Stimulated activated naive B cell treated with anti-CD40 and anti-IgM and Interleukin-4, amounts not matched to agents 10 μg/mL and 1 μg/mL and 100 μg/mL, for 72 hours (primary cell): ENCODE data around the gene ABCB8.
"Not testable (repeated sequence)": the region's sequence is repeated elsewhere in the genome, so short reads cannot be mapped to it uniquely, and the experiment has no call there.

Experiments used
- ATAC-seq, 2 donors: fragments of 150-1000 bp; cut with Tn5 transposase; replicated peaks; 2 replicates each; pipeline ENCODE4 v1.10.0; 2021; ENCODE audit warnings: moderate library complexity in 1 of 2
- DNase-seq: peaks from one replicate; pipeline ENCODE4 v3.0.0; 2021
- H3K27ac Mint-ChIP-seq: one replicate; pipeline ENCODE4 v1.8.0; 2022; ENCODE audit warnings: mild to moderate bottlenecking, mixed read lengths
- H3K27me3 Mint-ChIP-seq, 2 donors: one replicate each; pipeline ENCODE4 v1.8.0; 2022; ENCODE audit warnings: mixed read lengths in 2 of 2
- H3K36me3 Mint-ChIP-seq, 2 donors: one replicate each; pipeline ENCODE4 v1.8.0; 2022; ENCODE audit warnings: mixed read lengths in 2 of 2, mild to moderate bottlenecking in 1 of 2
- H3K4me1 Mint-ChIP-seq, 2 donors: one replicate each; pipeline ENCODE4 v1.8.0; 2022; ENCODE audit warnings: mixed read lengths in 2 of 2, mild to moderate bottlenecking in 1 of 2
- H3K4me3 Mint-ChIP-seq, 2 donors: one replicate each; pipeline ENCODE4 v1.8.0; 2022; ENCODE audit warnings: mild to moderate bottlenecking in 2 of 2, mixed read lengths in 2 of 2, moderate library complexity in 1 of 2
- H3K9me3 Mint-ChIP-seq, 2 donors: one replicate each; pipeline ENCODE4 v1.8.0; 2022; ENCODE audit warnings: mixed read lengths in 2 of 2, mild to moderate bottlenecking in 1 of 2

Gene ABCB8

DNA sequence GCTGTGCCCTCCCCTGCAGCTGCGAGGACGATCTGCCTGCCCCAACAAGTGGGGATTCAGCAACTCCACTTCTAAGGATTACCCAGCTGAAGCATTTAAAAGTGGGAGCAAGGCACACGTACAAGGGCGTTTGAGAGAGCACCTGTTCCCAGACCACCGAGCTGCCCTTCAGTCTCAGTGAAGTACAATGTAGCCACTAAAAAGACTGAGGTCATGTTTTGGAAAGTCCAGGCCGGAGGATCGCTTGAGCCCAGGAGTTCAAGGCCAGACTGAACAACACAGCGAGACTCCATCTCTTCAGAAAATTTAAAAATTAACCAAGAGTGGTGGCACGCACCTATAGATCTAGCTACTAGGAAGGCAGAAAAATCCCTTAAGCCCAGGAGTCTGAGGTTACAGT, 22.7 kb upstream of the ABCB8 start:
- no peak for DNase-seq
- H3K27me3 Mint-ChIP-seq = peaks cover 16 to 51% of the 10 kb centered on the region in 2 donors
- H3K4me3 Mint-ChIP-seq = no peak overlapping the region
- ATAC-seq = no peak
- no peak overlapping the region for H3K27ac Mint-ChIP-seq
- H3K36me3 Mint-ChIP-seq = no peaks in the 10 kb centered on the region
- H3K9me3 Mint-ChIP-seq = no peaks in the 10 kb centered on the region
- peaks cover 4 to 7% of the 10 kb centered on the region in 2 donors for H3K4me1 Mint-ChIP-seq

DNA sequence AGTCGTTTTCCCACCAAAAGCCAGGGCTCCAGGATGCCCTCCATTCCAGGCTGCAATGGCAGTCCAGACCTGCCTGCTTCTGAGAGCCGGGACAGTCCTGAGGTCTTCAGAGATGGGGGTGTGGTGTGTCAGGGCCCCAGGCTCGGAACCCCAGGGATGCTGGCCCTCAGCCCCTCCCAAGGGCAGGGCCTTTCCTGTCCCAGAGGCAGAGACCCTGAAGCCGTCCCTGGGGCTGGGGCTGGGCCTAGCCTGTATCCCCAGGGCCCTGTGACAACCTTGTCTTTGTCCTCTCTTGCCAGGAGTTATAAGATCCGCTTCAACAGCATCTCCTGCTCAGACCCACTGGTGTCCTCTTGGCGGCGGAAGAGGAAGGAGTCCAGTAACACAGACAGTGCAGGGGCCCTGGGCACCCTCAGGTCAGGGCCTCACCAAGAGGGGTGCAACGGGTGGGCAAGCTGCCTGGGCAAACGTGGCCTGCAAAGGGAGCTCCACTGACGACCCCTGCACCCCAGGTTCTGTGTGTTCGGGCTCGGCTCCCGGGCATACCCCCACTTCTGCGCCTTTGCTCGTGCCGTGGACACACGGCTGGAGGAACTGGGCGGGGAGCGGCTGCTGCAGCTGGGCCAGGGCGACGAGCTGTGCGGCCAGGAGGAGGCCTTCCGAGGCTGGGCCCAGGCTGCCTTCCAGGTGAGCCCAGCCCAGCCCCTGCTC, 21.5 kb upstream of the ABCB8 start:
- Mint-ChIP-seq H3K27ac (no peak overlapping the region), H3K4me1 (peaks cover 9% of the 10 kb centered on the region in 2 donors), H3K4me3 (no peak overlapping the region), H3K36me3 (no peaks in the 10 kb centered on the region), H3K27me3 (peaks cover 13 to 49% of the 10 kb centered on the region in 2 donors), H3K9me3 (no peaks in the 10 kb centered on the region)
- DNase-seq (no peak), ATAC-seq (no peak)

DNA sequence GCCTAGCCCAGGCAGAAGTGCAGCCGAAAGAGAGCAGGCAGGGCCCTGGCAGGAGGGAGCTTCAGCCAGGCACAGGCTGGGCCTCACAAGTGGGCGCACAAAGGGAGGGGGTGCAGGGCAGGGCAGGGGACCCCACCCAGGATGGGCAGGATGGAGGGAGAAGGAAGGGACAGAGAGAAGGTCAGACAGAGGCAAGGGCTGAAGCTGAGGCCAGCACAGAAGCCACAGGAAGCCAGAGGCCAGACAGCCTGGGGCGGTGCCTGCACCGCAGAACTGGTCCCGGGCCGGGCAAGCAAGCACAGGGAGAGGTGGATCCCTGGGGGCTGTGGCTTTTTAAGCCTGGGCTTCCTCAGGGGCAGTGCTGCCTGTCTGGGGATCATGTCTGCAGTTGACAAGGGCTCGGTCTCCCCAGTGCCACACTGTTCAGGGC, 20.8 kb upstream of the ABCB8 start:
- H3K4me3 Mint-ChIP-seq = peak overlapping the region in 1 of 2 donors; percentile 61
- peaks cover 18 to 50% of the 10 kb centered on the region in 2 donors for H3K27me3 Mint-ChIP-seq
- H3K4me1 Mint-ChIP-seq = peaks cover 11% of the 10 kb centered on the region in 2 donors
- H3K9me3 Mint-ChIP-seq = no peaks in the 10 kb centered on the region
- peak overlapping the region; percentile 32 for H3K27ac Mint-ChIP-seq
- H3K36me3 Mint-ChIP-seq = no peaks in the 10 kb centered on the region
- no peak for ATAC-seq
- no peak for DNase-seq

DNA sequence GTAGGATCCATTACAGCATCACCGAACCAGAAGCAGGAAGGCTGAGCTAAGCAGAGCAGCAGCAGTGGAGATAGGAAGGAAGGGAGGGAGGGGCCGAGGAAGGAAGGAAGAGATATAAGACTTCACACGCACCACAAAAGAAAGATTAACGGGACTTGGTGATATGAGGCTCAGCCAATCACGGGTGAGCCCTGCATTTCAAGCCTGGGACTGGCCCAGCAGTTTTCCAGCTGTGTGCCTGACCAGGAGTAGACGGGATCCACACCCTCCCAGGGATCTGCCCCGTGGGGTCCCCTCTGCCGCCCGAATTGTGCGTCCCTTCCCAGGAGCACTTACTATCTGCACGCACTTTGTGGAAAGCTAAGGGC, 20.1 kb upstream of the ABCB8 start:
- H3K4me1 Mint-ChIP-seq = peaks cover 13 to 18% of the 10 kb centered on the region in 2 donors
- peak overlapping the region; percentile 62 to 69 for H3K4me3 Mint-ChIP-seq
- peak overlapping the region; percentile 71 for H3K27ac Mint-ChIP-seq
- H3K9me3 Mint-ChIP-seq = no peaks in the 10 kb centered on the region
- H3K27me3 Mint-ChIP-seq = peaks cover 22 to 52% of the 10 kb centered on the region in 2 donors
- ATAC-seq (no peak), DNase-seq (no peak)
- H3K36me3 Mint-ChIP-seq = no peaks in the 10 kb centered on the region

DNA sequence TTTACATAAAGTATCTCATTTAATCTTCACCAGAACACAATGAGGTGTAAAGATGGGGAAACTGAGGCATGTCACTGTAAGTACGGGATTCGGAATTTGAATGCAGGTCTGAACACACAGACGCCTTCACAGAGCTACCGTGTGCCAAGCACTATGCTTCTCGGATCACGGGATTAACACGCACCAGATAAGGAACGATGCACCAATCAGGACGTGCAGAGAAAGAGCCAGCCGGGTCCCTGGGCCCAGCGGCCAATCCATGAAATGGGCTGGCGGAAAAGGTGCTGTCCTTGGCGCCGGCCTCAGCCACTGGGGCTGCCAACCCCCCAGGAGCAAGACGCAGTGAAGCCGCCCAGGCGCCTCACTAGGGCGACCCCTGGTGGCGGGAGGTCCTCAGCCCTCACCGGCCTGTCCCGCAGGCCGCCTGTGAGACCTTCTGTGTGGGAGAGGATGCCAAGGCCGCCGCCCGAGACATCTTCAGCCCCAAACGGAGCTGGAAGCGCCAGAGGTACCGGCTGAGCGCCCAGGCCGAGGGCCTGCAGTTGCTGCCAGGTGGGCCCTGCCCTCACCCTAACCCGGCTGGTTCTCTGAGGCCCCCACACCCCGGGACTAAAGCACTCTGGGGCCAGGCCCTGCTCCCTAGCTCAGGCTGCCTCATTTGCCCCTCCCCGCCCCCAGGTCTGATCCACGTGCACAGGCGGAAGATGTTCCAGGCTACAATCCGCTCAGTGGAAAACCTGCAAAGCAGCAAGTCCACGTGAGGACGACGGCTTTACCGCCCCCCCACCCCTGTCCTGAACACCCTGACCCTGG, 19.5 kb upstream of the ABCB8 start:
- Mint-ChIP-seq H3K4me1 (peaks cover 13 to 20% of the 10 kb centered on the region in 2 donors), H3K27ac (peak overlapping the region; percentile 71), H3K4me3 (peak overlapping the region; percentile 62 to 69), H3K36me3 (no peaks in the 10 kb centered on the region), H3K9me3 (no peaks in the 10 kb centered on the region), H3K27me3 (peaks cover 22 to 46% of the 10 kb centered on the region in 2 donors)
- DNase-seq = peak; percentile 63
- peak; percentile 77 to 78 for ATAC-seq

DNA sequence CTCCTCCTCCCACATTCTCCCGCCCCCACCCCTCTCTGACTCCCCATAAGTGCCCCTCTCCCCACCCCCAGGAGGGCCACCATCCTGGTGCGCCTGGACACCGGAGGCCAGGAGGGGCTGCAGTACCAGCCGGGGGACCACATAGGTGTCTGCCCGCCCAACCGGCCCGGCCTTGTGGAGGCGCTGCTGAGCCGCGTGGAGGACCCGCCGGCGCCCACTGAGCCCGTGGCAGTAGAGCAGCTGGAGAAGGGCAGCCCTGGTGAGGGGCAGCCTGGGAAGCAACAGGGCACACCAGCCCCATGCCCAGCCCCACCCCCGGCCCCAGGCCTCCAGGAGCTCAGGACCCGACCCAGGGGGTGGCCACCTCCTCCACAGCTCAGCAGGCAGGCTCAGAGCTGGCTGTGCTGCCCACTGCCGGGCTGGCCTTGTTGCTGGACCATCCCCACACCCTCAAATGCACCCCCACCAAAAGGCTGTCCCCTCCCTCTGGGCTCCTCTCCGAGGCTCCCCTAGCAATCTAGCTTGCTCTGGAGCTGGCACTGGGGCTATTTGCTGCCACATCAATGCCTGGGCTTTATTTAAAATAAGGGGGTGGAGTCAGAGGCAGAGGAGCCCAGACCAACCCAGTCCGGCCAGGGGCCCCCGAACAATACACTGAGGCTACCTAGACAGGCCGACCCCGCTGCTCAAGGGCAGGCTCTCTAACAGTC, 18.8 kb upstream of the ABCB8 start:
- no peak overlapping the region for H3K27ac Mint-ChIP-seq
- DNase-seq (no peak), ATAC-seq (no peak)
- no peaks in the 10 kb centered on the region for H3K36me3 Mint-ChIP-seq
- peaks cover 26 to 51% of the 10 kb centered on the region in 2 donors for H3K27me3 Mint-ChIP-seq
- peaks cover 0 to 1% of the 10 kb centered on the region in 2 donors for H3K9me3 Mint-ChIP-seq
- H3K4me1 Mint-ChIP-seq = peaks cover 16 to 28% of the 10 kb centered on the region in 2 donors
- no peak overlapping the region for H3K4me3 Mint-ChIP-seq

DNA sequence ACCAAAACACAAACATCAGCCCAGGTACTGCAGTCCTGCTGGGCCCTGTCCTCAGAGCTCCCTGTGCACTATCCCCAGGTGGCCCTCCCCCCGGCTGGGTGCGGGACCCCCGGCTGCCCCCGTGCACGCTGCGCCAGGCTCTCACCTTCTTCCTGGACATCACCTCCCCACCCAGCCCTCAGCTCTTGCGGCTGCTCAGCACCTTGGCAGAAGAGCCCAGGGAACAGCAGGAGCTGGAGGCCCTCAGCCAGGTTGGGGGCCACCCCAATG, 18.3 kb upstream of the ABCB8 start:
- Mint-ChIP-seq H3K27ac (no peak overlapping the region), H3K4me3 (no peak overlapping the region), H3K4me1 (peaks cover 17 to 33% of the 10 kb centered on the region in 2 donors), H3K36me3 (no peaks in the 10 kb centered on the region), H3K9me3 (peaks cover 0 to 1% of the 10 kb centered on the region in 2 donors), H3K27me3 (peaks cover 26 to 51% of the 10 kb centered on the region in 2 donors)
- ATAC-seq (no peak), DNase-seq (no peak)

DNA sequence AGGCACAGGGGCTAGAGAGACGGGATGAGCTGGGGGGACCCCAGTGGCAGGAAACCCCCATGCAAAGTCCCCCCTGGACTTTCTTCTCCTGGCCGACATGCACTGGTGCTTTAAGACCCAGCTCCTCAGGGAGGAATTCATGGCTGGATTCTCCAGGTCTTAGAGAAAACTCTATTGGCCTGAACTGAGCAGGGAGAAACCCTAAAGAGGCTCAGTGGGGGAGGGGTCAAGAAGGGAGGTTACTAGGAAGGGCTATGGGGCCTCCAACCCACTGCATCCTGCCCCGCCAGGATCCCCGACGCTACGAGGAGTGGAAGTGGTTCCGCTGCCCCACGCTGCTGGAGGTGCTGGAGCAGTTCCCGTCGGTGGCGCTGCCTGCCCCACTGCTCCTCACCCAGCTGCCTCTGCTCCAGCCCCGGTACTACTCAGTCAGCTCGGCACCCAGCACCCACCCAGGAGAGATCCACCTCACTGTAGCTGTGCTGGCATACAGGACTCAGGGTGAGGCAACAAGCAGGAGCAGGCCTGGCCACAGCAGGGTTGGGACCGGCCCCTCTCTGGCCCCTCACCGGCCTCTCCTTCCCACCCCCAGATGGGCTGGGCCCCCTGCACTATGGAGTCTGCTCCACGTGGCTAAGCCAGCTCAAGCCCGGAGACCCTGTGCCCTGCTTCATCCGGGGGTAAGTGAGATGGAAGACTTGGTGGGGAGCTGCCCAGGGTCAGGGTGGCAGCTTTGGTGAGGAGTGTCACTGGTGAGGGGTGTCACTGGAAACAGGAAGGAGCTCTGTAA, 17.7 kb upstream of the ABCB8 start:
- H3K27me3 Mint-ChIP-seq = peaks cover 26 to 57% of the 10 kb centered on the region in 2 donors
- no peak overlapping the region for H3K4me3 Mint-ChIP-seq
- DNase-seq (no peak), ATAC-seq (no peak)
- no peak overlapping the region for H3K27ac Mint-ChIP-seq
- H3K4me1 Mint-ChIP-seq = peaks cover 22 to 38% of the 10 kb centered on the region in 2 donors
- H3K9me3 Mint-ChIP-seq = peaks cover 0 to 1% of the 10 kb centered on the region in 2 donors
- no peaks in the 10 kb centered on the region for H3K36me3 Mint-ChIP-seq

DNA sequence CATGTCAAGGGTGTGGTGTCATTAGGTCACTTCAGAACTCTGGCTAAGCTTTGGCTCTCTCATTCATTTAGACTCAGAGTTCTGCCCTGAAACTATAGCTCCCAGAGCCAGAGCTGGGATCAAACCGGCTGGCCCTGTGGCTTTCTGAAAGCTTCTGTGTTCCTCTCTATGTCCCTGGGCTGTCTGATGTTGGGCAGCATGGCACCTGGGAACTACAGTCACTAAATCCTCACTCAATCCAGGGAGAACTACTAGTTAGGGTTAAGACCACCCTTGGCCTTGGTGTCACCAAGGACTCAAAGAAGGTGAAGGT, 17.2 kb upstream of the ABCB8 start:
- no peaks in the 10 kb centered on the region for H3K36me3 Mint-ChIP-seq
- ATAC-seq (no peak), DNase-seq (no peak)
- H3K9me3 Mint-ChIP-seq = peaks cover 0 to 1% of the 10 kb centered on the region in 2 donors
- H3K4me3 Mint-ChIP-seq = no peak overlapping the region
- H3K27ac Mint-ChIP-seq = no peak overlapping the region
- H3K4me1 Mint-ChIP-seq = peaks cover 24 to 41% of the 10 kb centered on the region in 2 donors
- peaks cover 26 to 59% of the 10 kb centered on the region in 2 donors for H3K27me3 Mint-ChIP-seq

DNA sequence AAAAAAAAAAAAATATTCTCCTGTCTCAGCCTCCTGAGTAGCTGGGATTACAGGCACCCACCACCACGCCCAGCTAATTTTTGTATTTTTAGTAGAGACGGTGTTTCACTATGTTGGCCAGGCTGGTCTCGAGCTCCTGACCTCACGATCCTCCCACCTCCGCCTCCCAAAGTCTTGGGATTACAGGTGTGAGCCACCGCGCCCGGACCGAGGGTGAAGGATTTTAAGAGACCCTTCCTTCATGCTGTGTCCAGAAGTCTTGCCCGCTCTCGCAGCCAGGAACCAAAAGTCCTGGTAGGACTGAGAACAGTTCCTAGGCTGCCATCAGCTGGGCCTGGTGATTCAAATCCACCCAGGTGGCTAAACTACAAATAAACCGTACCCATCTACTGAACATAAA, 16.6 kb upstream of the ABCB8 start:
- H3K4me1 Mint-ChIP-seq = peaks cover 24 to 41% of the 10 kb centered on the region in 2 donors
- H3K27me3 Mint-ChIP-seq = peaks cover 31 to 59% of the 10 kb centered on the region in 2 donors
- ATAC-seq, H3K36me3 Mint-ChIP-seq, DNase-seq, H3K9me3 Mint-ChIP-seq, H3K4me3 Mint-ChIP-seq: not testable (repeated sequence)
- peak overlapping the region; percentile 25 for H3K27ac Mint-ChIP-seq

DNA sequence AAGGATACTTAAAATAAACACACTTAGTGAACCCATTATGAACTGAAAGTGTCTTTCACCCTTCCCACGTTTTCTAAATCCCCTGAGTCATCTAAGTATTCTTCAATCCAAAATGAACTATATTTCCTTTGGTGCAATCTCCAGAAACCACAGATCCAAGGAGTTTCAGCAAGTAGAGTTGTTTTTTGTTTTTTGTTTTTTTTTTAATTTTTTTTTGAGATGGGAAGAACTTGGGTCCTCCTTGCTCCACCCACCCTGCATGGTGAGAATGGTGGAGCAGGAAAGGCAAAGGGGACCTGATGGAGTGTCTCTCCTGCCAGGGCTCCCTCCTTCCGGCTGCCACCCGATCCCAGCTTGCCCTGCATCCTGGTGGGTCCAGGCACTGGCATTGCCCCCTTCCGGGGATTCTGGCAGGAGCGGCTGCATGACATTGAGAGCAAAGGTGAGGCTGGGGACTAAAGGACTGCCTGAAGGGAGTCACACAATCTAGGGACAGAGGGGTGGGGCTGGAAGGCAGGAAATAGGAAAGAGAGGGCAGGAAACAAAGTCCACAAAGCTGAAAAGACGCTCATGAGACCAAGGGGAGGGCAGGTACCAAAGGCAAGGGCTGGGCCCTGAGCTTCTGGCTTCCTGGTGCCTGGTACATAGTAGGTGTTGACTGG, 16.1 kb upstream of the ABCB8 start:
- Mint-ChIP-seq H3K9me3 (peaks cover 0 to 1% of the 10 kb centered on the region in 2 donors), H3K4me3 (no peak overlapping the region), H3K27me3 (peaks cover 32 to 58% of the 10 kb centered on the region in 2 donors), H3K36me3 (no peaks in the 10 kb centered on the region), H3K27ac (no peak overlapping the region), H3K4me1 (peaks cover 24 to 41% of the 10 kb centered on the region in 2 donors)
- ATAC-seq (no peak), DNase-seq (no peak)

DNA sequence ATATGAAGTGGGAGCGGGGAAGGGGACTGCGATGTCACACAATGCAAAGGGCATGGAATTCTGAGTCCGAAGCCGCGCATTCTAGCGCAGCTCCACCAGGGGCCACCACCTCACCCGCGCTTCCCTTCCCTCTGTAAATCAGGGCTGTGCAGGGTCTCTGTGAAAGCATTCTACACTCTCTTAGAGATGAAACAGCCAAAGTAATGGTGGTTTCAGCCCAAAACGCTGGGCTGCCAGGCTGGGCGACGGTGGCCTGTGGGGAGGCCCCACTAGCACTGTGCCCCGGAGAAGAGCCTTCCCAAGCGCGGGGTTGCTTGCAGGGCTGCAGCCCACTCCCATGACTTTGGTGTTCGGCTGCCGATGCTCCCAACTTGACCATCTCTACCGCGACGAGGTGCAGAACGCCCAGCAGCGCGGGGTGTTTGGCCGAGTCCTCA, 15.3 kb upstream of the ABCB8 start:
- ATAC-seq = peak in 1 of 2 donors; percentile 13
- peaks cover 0 to 1% of the 10 kb centered on the region in 2 donors for H3K9me3 Mint-ChIP-seq
- H3K4me1 Mint-ChIP-seq = peaks cover 27 to 48% of the 10 kb centered on the region in 2 donors
- no peak for DNase-seq
- peaks cover 32 to 50% of the 10 kb centered on the region in 2 donors for H3K27me3 Mint-ChIP-seq
- H3K27ac Mint-ChIP-seq = no peak overlapping the region
- H3K4me3 Mint-ChIP-seq = peak overlapping the region in 1 of 2 donors; percentile 57
- H3K36me3 Mint-ChIP-seq = no peaks in the 10 kb centered on the region

DNA sequence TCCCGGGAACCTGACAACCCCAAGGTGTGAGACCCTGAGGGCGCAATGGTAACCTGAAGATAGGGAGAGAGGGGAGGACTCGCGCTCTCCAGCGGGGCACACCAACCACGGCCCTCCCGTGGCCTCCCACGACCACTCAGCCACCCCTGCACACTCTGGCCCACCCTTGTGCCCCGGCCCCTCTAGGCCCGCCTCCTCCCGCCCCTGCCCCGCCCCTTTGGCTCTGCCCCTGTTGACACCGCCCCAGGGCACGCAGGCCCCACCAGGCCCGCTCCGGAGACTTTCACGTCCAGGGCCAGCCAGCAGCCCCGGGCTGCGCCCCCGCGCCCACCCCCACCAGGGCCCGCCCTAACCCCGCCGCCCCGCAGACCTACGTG, 14.9 kb upstream of the ABCB8 start:
- Mint-ChIP-seq H3K4me3 (peak overlapping the region; percentile 92 to 94), H3K4me1 (peaks cover 29 to 52% of the 10 kb centered on the region in 2 donors), H3K9me3 (peaks cover 0 to 1% of the 10 kb centered on the region in 2 donors)

More for the DNA sequence above, 14.9 kb upstream of the ABCB8 start:
- no peaks in the 10 kb centered on the region for H3K36me3 Mint-ChIP-seq
- no peak for DNase-seq
- peak; percentile 7 to 16 for ATAC-seq
- H3K27ac Mint-ChIP-seq = peak overlapping the region; percentile 97
- H3K27me3 Mint-ChIP-seq = peaks cover 34 to 50% of the 10 kb centered on the region in 2 donors
